ENCODE measurements around the gene ZHX3. TPM values are rescaled to one million over a fixed set of nuclear protein-coding genes. Genes with fewer than 3 reads are reported as not detected.

Gene ZHX3
- total and polyA plus RNA-seq, 2 donors (not counting 1 experiment from before 2014, with no cell fraction given) = 4.3 to 22.2 TPM

DNA sequence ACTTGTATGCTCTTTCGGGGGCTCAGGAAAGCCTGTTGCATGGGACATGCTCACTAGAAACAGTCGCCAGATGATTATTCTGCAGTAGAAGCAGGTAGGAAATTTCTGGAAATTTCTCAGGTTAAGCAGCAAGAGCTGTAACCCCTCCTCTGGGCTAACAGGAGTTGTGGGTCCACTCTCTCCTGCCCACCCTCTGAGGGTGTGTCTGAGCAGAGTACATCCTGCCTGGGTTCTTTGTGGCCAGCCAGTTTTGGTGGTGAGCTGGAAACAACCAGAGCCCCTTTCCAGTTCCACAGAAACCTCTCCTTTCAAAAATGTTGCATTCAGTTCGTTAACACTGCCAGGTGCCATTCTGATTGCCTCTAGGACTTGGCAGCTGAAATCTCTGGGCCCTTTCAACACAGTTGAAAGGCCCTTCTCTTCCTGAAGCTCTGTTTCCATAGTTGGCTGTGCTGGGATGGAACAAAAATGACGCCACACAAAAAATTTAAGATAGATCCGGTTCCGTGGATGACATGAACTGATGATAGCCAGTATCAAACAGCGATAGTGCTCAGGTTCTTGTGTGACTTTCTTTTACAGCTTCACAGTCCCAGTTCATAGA is 141.7 kb downstream of the ZHX3 start:
- no peaks in the 10 kb centered on the region for H3K9me3 Mint-ChIP-seq (ENCODE audit: insufficient read depth)
- Histone ChIP-seq H3K4me2 (replicated peaks; ENCODE audit: low read depth, low read length, poor library complexity, severe bottlenecking) (no peak overlapping the region), H3K9me3 (ENCODE audit: control extremely low read depth in 1 of 3, control insufficient read depth in 2 of 3, insufficient read depth in 1 of 3, low read length in 2 of 3) (no peaks in the 10 kb centered on the region), H2AFZ (ENCODE audit: insufficient read depth, low read depth, low read length, poor library complexity, severe bottlenecking) (no peak overlapping the region), H3K36me3 (replicated peaks in 1 of 2; ENCODE audit: control extremely low read depth in 1 of 2, control insufficient read depth in 1 of 2, extremely low read depth in 1 of 2, insufficient read depth in 2 of 2, low read length in 1 of 2) (peaks cover 0 to 27% of the 10 kb centered on the region in 2 experiments), H3K4me3 (ENCODE audit: control extremely low read depth in 1 of 5, extremely low read depth in 1 of 5, insufficient read depth in 1 of 5, low read depth in 2 of 5, low read length in 4 of 5) (no peak overlapping the region), H3K27me3 (replicated peaks in 1 of 4; ENCODE audit: control extremely low read depth in 1 of 4, control insufficient read depth in 3 of 4, insufficient read depth in 4 of 4, low read length in 3 of 4) (no peaks in the 10 kb centered on the region), H3K9ac (ENCODE audit: low read length) (no peak overlapping the region), H3K27ac (ENCODE audit: low read length in 2 of 2) (no peak overlapping the region), H3K79me2 (ENCODE audit: control insufficient read depth, insufficient read depth, low read length) (no peaks in the 10 kb centered on the region), H3K4me1 (ENCODE audit: control insufficient read depth in 2 of 2, insufficient read depth in 2 of 2, low read length in 2 of 2) (no peaks in the 10 kb centered on the region), H4K20me1 (ENCODE audit: control insufficient read depth, insufficient read depth, low read length, poor library complexity, severe bottlenecking) (no peaks in the 10 kb centered on the region)
- no peaks in the 10 kb centered on the region for H3K27me3 Mint-ChIP-seq
- H3K4me3 Mint-ChIP-seq = no peak overlapping the region
- no peaks in the 10 kb centered on the region for H3K4me1 Mint-ChIP-seq
- ATAC-seq (ENCODE audit: low read depth) = no peak
- TF ChIP-seq EZH2 (IDR thresholded peaks at IDR 0.05; ENCODE audit: borderline replicate concordance, insufficient read depth, low read depth, low read length, poor library complexity, severe bottlenecking) = no peak
- TF ChIP-seq, protein P1, sequence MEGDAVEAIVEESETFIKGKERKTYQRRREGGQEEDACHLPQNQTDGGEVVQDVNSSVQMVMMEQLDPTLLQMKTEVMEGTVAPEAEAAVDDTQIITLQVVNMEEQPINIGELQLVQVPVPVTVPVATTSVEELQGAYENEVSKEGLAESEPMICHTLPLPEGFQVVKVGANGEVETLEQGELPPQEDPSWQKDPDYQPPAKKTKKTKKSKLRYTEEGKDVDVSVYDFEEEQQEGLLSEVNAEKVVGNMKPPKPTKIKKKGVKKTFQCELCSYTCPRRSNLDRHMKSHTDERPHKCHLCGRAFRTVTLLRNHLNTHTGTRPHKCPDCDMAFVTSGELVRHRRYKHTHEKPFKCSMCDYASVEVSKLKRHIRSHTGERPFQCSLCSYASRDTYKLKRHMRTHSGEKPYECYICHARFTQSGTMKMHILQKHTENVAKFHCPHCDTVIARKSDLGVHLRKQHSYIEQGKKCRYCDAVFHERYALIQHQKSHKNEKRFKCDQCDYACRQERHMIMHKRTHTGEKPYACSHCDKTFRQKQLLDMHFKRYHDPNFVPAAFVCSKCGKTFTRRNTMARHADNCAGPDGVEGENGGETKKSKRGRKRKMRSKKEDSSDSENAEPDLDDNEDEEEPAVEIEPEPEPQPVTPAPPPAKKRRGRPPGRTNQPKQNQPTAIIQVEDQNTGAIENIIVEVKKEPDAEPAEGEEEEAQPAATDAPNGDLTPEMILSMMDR (IDR thresholded peaks at IDR 0.05) = no peak
- POLR2A ChIA-PET = no interaction called here
- intact Hi-C loops (cut with micrococcal nuclease) = no loop called here
- 100% methylated on average over 4 of the region's 7 CpGs for WGBS (ENCODE audit: insufficient coverage)
- CTCF ChIA-PET = interaction anchor here (1.0 to 2.9 kb wide), 6 partner anchors 15 to 165 kb away, joined by 3 to 13 read pairs (median 4); partner anchors contain the start of gene LPIN3
- no peak overlapping the region for H3K27ac Mint-ChIP-seq
- no peak for DNase-seq

- DNase-seq (no peak), ATAC-seq (ENCODE audit: low read depth) (no peak)
- Histone ChIP-seq H3K27me3 (replicated peaks in 1 of 4; ENCODE audit: control extremely low read depth in 1 of 4, control insufficient read depth in 3 of 4, insufficient read depth in 4 of 4, low read length in 3 of 4) (no peaks in the 10 kb centered on the region), H3K4me2 (replicated peaks; ENCODE audit: low read depth, low read length, poor library complexity, severe bottlenecking) (no peak overlapping the region), H2AFZ (ENCODE audit: insufficient read depth, low read depth, low read length, poor library complexity, severe bottlenecking) (no peak overlapping the region), H3K4me3 (ENCODE audit: control extremely low read depth in 1 of 5, extremely low read depth in 1 of 5, insufficient read depth in 1 of 5, low read depth in 2 of 5, low read length in 4 of 5) (no peak overlapping the region), H3K79me2 (ENCODE audit: control insufficient read depth, insufficient read depth, low read length) (no peaks in the 10 kb centered on the region), H3K27ac (ENCODE audit: low read length in 2 of 2) (no peak overlapping the region), H3K36me3 (replicated peaks in 1 of 2; ENCODE audit: control extremely low read depth in 1 of 2, control insufficient read depth in 1 of 2, extremely low read depth in 1 of 2, insufficient read depth in 2 of 2, low read length in 1 of 2) (peaks cover 0 to 33% of the 10 kb centered on the region in 2 experiments), H3K9ac (ENCODE audit: low read length) (no peak overlapping the region), H4K20me1 (ENCODE audit: control insufficient read depth, insufficient read depth, low read length, poor library complexity, severe bottlenecking) (no peaks in the 10 kb centered on the region), H3K4me1 (ENCODE audit: control insufficient read depth in 2 of 2, insufficient read depth in 2 of 2, low read length in 2 of 2) (no peaks in the 10 kb centered on the region), H3K9me3 (ENCODE audit: control extremely low read depth in 1 of 3, control insufficient read depth in 2 of 3, insufficient read depth in 1 of 3, low read length in 2 of 3) (no peaks in the 10 kb centered on the region)
- POLR2A ChIA-PET = no interaction called here
- no peak overlapping the region for H3K4me3 Mint-ChIP-seq
- H3K27me3 Mint-ChIP-seq = no peaks in the 10 kb centered on the region
- H3K27ac Mint-ChIP-seq = no peak overlapping the region
- intact Hi-C loops (cut with micrococcal nuclease) = no loop called here
- 100% methylated on average over 4 of the region's 4 CpGs for WGBS (ENCODE audit: insufficient coverage)
- no peaks in the 10 kb centered on the region for H3K4me1 Mint-ChIP-seq
- CTCF ChIA-PET = interaction anchor here (1.0 to 2.9 kb wide), 5 partner anchors 16 to 165 kb away, joined by 3 to 13 read pairs (median 8); partner anchors contain the start of gene LPIN3
- no peaks in the 10 kb centered on the region for H3K9me3 Mint-ChIP-seq (ENCODE audit: insufficient read depth)
- TF ChIP-seq EZH2 (IDR thresholded peaks at IDR 0.05; ENCODE audit: borderline replicate concordance, insufficient read depth, low read depth, low read length, poor library complexity, severe bottlenecking) = no peak
- TF ChIP-seq, protein P1 (IDR thresholded peaks at IDR 0.05) = no peak
Observed at GRCh38 chr20:41175201-41175651, 142.3 kb downstream of the ZHX3 start.

All from B cell (primary cell).